Superior temporal gyrus (tissue), 1 donor: ENCODE measurements around the gene SNCG.
"Not testable (repeated sequence)": the region's sequence is repeated elsewhere in the genome, so short reads cannot be mapped to it uniquely, and the experiment has no call there.

Experiments
- DNase-seq: peaks from one replicate; pipeline ENCODE4 v3.0.0-alpha.2; 2016; ENCODE audit errors: extremely low spot score

Gene SNCG

DNA sequence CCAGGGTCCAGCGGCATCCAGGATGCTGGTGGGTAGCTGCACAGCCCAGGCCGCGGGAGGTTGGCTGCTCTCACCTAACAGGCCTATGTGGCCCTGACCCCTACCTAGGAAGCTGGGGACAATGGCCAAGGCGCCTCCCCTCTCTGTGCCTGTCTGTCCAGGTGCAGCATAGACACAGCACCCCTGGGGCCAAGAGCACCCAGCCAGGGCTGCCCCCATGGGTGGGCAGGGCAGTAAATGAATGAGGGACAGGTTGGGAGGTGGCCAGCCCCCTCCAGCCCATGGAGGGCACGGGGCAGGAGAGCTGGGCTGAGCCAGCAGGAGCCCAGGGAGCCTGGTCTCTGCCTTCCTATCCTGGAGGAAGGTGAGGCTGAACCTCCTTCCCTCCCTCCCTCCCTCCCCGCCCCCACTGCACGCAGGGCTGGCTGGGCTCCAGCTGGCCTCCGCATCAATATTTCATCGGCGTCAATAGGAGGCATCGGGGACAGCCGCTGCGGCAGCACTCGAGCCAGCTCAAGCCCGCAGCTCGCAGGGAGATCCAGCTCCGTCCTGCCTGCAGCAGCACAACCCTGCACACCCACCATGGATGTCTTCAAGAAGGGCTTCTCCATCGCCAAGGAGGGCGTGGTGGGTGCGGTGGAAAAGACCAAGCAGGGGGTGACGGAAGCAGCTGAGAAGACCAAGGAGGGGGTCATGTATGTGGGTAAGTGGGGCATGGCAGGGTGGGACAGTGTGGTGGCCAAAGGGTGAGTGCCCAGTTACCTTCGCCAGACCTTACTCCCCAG, at the start of gene SNCG:
TSS of gene SNCG (plus strand) at position 484 of the 785 bp plus-strand sequence. CDS start at position 583, 99 bp downstream.
- no peak for DNase-seq

DNA sequence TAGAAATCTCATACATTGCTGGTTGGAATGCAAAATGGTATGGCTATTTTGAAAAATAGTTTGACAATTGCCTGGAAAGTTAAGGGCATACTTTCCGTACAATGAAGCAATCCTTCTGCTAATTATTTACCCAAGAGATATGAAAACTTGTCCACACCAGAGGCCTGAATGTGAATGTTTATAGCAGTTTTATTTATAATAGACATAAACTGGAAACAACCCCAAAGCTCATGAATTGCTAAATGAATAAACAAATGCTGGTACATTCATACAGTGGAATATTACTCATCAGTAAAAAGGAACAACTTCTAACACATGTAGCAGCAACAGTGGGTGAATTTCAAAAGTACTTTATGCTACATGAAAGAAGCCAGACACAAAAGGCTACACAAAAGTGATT, 43.7 kb upstream of the SNCG start:
- no peak for DNase-seq

DNA sequence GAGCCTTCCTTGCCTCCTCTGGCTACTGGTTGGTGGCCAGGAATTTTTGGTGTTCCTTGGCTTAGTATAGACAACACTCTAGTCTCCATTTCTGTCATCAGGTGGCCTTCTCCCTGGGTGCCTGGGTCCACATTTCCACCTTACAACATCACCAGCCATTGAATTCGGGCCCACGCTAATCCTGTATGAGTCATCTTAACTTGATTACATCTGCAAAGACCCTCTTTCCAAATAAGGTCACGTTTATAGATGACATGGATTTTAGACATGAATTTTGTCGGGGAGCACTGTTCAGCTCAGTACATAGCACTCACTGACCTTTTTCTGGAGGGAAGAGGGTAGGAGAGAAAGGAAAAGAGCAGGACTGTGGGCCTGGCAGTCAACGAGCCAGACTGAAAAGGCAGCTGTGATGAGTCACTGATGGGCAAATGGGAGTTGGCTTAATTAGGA, 40.4 kb upstream of the SNCG start:
- no peak for DNase-seq

DNA sequence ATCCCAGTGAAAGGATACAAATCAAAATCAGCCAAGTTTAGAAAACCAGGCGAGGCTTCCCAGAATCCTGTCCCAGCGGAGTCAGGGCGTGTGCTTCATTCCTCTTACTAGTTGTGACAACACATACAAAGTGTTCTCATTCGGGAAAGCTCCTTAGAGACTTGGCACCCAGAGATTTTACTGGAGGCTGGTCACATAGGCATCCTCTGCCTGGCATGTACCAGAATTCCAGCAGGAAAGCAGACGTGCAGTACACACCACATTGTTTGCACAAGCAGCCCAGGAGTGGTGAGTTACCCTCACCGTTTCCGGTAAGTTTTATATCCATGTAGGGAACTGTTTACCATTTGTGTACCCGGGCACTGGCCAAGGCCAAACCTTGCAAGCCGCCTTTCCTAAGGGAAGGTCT, 35.8 kb upstream of the SNCG start:
- no peak for DNase-seq

DNA sequence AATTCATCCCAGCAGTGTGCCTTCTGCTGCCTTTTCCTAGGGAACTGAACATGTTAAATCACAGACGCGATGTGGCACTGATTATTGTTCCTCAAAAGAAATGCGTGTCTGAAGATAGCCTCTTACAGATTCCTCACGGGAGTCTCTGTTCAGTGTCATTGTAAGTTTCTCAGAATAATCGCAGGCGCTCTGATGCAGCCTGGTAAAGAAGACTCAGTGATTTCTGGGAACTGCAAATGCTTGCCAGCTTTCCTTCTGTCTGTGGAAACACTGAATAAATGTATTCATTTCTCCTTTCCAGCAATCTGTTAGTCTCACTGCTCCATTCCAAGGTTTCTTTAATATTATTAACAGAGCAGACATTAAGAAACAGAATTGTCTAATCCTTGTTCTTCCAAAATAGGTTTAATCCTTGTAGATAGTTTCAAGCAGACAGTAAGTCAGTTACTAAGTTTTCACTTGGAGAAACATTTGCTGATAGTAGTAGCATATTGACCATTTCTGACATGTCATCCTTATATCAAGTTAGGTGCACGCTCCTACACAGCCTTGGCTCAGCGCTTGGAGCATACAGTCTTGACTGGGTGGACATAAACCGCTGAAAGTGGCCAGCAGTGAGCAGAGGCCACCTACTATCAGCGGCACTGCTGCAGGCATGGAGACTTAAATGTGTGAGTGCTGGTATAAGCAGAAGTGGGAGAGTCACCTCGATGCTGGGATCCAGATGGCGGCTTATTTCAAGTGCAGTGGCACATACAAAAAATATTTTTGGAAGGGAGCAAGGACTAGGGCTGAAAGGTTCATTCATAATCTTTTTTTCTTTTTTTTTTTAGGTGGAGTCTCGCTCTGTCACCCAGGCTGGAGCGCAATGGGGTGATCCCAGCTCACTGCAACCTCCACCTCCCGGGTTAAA, 28.7 kb upstream of the SNCG start:
- DNase-seq = peak; percentile 61

DNA sequence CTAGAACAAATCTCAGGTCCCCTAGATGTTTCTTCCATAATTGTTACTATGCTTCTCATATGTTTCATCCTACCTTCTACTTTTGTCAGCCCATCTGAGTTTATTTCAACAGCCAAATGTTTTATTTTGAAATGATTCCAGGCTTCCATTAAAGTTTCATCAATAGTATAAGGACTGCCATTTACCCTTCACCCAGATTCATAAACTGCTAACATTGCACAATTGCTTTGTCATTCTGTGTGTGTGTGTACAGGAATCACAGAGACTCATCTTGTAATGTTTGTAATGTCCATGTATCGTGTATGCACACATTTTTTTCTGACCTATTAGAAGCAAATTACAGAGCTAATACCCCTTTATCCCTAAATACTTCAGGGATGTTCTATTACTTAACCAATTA, 26.5 kb upstream of the SNCG start:
- no peak for DNase-seq

DNA sequence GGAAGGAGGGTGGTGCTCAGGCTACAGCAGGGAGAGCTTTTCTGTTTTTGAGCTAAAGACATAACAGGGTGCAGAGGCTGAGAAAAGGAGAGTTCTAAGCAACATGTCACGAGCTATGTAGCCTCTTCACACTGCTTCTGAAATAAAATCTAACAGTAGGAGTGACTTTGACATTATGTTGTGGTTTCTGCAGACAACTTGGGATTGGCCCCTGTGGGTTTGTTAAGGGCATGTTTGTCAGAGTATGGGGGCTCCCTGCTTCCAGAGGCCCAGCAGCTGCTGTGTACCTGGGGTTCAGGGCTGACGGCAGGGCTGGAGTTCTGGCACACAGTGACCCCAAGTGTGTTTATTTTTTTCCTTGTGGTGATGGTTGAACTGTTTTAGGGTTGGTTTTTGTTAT, 25.7 kb upstream of the SNCG start:
- DNase-seq = no peak

DNA sequence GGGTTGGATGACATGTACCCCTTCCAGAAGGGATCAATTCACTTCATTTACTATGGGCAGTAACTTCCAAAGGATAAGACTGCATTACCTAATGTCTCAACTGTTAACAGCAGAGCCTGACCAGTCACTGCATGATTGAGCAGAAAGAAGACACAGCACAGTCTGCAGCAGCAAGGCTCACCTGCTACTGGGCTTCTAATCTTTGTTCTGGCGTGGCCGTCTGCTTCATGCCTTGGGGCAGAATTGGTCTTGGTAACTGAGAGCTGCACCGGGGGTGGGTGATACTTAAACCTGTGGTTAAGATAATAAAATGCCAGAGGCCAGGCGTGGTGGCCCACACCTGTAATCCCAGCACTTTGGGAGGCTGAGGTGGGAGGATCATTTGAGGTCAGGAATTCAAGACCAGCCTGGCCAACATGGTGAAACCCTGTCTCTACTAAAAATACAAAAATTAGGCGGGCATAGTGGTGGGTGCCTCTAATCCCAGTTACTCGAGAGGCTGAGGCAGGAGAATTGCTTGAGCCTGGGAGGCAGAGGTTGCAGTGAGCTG, 24.2 kb upstream of the SNCG start:
- not testable (repeated sequence) for DNase-seq

DNA sequence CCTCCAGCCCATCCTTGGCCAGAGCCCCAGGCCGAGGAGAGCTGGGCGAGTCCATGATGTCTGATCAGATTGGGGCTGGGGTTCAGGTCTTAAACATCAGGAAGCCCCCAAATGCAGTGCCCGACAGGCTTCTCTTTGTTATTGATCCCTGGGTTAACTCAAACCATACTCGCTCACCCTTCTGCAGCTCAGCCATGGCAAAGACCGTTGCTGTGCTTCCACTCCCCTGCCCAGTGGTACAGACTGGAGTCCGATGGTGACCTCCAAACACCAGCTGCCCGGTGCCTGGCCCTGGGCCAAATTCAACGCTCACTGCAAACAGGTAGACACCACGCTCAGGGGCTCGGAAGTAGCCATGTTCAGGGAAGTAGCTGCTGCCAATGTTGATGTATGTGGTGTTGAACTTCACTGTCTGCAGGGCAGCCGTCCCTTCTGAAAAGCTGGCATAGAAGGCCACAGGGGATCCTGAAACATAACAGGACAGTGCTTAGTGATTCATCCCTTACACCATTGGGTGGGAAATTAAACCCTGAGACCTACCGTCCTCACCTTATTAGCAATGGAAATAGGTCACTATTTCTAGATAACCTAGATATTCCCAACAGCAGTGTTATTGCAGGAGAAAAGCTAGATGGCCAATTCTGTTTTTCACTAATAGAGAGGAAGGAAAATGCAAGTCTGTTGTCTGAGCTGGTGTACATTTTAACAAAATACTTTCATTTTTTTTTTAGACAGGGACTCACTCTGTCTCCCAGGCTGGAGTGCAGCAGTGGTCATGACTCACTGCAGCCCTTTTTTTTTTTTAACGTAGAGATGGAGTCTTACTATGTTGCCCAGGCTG, 21.5 kb upstream of the SNCG start:
- no peak for DNase-seq

DNA sequence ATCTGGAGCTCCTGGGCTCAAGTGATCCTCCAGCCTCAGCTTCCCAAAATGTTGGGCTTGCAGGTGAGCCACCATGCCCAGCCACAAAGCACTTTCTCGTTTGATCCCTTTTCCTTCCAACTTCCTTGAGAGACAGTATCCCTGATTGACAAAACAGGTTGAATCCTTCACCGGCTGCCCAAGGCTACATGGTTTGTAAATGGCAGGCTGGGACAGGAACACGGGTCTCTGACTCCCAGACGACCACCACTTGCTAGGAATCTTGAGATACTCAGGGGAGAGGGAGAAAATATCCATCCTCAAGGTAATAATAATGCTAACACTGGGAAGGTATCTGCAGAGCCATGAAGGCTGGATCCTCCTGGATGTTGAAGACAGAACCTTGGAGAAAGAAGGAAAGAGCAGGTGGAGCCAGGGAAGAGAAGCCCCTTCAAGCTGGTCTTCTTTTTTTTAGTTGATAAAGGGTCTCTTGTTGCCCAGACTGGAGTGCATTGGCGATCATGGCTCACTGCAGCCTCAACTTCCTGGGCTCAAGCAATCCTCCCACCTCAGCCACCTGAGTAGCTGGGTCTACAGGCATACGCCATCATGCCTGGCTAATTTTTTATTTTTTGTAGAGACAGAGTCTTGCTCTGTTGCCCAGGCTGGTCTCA, 20.8 kb upstream of the SNCG start:
- no peak for DNase-seq

DNA sequence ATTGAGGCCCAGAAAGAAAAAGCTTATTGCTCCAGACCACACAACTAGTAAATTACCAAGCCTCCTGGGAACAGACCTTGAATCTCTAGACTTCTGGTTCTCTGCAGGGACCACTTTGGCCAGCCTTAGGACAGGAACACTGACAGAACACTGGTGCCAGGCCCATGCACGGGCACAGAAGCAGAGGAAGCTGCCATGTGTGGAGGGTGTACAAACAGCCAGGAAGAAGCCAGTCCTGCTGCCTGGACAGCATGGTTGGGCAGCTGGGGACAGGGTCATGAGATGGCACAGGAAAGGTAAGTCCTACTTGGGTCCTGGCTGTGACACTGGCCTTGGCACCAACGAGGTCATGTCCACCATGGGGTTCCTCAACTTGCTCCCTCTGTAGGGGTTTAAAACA, 20.1 kb upstream of the SNCG start:
- DNase-seq = no peak

DNA sequence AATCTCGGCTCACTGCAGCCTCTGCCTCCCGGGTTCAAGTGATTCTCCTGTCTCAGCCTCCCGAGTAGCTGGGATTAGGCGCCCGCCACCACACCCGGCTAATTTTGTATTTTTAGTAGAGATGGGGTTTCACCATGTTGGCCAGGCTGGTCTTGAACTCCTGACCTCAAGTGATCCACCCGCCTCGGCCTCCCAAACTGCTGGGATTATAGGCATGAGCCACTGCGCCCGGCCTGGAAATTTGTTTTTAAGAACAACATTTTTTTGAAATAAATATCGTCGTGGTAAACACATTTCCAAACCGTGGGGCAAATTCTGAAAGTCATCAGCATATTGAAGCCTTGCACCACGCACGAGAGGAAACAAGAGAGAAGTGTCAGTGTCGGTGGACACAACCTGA, 18.3 kb upstream of the SNCG start:
- DNase-seq = not testable (repeated sequence)

DNA sequence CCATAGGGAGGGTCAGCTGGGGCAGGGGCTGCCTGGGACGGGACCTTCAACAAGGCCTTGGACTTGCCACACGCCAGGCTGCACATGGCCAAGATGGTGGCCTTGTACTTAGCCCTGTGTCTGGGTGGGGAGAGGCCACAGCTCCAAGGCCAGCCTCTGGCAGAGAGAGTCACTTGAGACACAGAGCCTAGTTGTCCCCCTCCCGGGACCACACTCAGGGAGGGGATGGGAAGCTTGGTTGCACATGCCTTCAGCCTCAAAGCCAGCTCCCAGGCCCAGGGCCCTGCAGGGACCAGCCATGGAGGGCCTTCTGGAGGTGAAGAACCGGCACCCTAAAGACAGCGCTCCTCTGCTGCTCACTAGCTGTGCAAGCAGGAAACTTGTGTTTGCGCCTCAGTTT, 17.7 kb upstream of the SNCG start:
- DNase-seq = no peak

DNA sequence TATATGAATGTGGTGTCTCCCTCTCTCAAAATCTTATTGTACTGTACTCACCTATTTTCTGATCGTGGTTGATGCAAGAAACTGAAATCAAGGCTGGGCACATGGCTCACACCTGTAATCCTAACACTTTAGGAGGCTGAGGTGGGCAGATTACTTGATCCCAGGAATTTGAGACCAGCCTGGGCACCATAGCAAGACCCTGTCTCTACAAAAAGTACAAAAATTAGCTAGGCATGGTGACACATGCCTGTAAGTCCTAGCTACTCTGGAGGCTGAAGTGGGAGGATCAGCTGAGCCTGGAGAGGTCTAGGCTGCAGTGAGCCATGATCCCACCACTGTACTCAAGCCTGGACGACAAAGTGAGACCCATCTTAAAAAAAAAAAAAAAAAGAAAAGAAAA, 17.0 kb upstream of the SNCG start:
- DNase-seq = no peak

DNA sequence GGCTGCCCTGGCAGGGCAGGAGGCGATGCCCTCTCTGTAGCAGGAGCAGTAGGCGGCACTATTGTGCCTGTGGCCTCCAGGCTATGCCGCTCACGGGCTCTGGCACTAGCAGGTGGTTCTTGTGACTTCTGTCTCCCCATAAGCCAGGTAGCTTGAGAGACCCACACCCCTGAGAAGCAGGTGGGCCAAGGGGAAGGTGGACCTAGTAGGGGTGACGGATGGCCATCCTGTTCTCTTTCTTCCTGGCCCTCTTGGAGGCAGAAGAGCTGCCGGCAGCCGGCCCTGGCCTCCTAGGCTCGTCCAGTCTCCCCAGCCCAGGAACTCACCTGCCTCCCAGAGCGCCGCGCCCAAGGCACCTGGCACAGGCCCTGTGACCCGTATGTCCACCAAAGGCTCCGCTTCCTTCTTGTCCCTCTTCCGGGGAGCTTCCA, 16.4 kb upstream of the SNCG start:
- no peak for DNase-seq

DNA sequence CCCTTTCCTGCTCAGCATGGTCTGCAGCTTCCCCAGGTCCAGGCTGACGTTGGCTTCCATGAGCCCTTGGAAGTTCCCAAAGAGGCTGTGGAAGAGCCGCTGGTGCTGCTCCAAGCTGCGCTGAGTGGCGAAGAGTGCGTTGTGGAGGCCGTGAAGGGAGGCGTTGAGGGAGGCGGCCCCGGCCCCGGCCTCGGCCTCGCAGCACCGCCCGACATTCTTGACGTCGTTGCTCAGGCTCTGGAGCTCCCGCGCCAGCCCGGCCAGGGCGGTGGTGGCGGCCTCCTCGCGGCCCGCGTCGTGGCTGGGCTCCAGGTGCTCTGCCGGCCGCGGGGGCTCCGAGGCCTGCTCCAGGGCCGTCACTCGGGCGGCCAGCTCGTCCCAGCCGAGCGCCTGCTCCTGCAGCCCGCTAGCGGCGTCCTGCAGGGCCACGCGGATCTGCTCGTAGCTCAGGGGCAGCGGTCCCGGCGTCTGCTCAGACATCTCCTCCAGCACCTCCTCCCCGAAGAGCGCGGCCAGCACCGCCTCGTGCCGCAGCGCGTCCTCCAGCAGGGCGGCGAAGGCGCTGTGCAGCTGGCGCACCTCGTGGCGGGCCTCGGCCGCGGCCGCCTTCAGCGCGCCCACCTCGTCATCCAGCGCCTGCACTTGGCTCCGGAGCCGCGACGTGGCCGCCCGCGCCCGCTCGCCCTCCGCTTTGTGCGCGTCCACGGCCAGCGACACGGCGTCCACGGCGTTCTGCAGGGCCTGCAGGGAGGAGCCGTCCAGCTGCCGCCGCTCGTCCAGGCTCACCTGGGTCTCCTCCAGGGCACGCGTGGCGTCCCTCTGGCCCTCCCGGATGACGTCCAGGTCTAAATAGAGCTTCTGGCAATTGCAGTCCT, 15.7 kb upstream of the SNCG start:
- no peak for DNase-seq

DNA sequence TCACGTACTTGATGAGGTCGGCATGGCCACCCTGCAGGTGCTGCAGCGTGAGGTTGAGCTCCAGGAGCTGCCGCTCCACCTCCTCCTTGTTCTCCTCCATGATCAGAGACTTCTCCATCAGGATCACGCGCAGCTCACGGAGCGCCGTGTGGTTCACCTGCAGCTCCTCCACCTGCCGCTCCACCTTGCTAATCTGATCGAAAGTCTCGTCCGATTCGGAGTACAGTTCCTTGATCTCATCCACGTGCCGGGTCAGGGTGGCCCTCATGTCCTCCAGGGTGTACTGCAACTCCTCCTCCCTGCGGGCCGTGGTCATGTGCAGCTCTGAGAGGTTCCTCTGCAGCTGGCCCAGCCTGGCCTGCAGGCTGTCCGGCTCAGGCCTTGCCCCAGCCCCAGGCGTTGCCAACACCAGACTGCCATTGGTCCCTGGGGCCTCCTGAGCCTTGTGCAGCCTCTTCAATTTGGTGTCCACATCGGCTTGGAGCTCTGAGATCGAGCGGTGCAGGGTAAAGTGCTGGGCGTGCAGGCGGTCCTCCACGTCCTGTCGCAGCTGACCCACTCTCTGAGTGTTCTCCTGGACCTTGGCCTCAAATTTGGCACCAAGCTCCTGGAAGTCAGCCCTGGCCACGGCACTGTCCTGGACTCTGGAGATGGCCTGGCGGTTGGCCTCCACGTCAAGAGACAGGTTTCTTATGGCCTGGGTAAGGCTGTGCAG, 14.9 kb upstream of the SNCG start:
- DNase-seq = no peak

DNA sequence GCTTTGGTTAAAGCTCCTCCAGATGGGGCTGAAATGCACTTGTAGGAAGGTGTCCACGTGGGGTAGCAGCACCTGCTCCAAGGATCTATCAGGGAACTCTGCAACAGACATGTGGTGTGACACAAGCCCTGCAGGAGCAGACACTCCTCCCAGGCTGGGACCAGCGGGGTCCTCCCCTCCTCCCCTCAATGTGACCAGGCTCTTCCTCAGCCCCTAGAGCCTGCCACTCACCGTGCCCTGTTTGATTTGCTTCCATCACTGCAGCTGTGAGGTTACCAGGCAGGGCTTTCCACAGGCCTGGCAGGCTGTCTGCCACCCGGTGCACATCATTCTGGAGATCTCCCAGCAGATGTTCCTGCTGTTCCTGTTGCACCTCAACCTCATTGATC, 14.4 kb upstream of the SNCG start:
- DNase-seq = no peak

DNA sequence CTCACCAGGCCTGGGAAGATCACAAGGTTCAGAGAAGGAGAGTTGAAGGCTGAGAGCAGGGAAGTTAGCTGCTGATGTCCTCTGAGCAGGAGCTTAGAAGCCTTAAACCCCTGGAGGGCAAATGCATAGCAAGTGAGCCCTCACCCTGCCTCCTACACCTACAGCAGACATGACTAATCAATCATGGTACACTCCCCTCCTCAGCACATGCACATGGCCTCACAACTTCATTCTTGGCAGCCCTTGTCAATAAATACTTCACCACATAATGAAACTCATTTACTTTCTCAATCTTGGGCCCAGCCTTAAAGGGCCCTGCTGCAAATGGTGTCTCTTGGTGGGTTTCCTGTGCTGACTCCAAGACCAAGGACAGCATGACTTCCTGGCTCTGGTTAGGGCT, 13.9 kb upstream of the SNCG start:
- no peak for DNase-seq
